ENCODE measurements around the gene ZSCAN16. TPM values are rescaled to one million over a fixed set of nuclear protein-coding genes. Genes with fewer than 3 reads are reported as not detected.

Gene ZSCAN16
- total RNA-seq (2022; extraction: Qiagen RNA extraction; ENCODE audit: low read depth) = 3.7 to 5.1 TPM (median 4.6 TPM) in 5 replicates

DNA sequence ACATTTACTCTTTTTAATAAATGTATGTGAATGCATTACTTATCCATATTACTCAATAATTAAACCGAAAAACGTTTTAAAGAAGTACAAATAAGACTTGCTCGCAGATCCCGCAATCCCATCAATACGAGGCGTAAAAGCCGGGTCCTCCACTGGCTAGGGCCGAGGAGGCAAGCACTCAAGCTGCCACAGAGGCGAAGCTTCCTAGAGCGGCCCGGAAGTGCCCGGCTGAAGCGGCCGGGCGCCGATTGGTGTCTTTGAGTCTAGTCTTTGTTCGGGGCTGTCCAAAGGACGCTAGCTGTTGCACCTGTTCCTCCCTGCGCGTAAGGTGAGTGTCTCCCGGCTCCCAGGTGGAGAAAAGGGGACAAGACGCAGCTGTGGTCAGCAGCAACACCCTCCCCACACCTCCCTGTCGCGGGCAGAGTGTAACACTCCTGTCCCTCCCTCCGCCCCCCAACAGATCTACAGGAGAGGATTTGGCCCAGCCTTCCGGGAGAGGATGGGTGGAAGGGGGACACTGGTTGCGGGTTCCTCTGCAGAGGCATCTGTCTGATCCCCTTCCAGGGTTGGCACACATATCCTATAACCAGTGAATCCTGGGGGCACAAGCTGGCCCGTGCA, at the start of gene ZSCAN16:
Gene ZSCAN16 (plus strand): TSS at position 260 of the 621 bp plus-strand sequence. CDS start 835 bp downstream, outside the sequence.

DNA sequence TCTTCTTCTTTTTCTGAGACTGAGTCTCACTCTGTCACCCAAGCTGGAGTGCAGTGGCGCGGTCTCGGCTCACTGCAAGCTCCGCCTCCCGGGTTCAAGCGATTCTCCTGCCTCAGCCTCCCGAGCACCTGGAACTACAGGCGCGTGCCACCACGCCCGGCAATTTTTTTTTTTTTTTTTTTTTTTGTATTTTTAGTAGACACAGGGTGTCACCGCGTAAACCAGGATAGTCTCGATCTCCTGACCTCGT, 44.1 kb upstream of the ZSCAN16 start, which contains the start of gene ZNF165:
Gene ZNF165 (plus strand): TSS at position 188 of the 250 bp plus-strand sequence. CDS start 4,913 bp downstream, outside the sequence.

DNA sequence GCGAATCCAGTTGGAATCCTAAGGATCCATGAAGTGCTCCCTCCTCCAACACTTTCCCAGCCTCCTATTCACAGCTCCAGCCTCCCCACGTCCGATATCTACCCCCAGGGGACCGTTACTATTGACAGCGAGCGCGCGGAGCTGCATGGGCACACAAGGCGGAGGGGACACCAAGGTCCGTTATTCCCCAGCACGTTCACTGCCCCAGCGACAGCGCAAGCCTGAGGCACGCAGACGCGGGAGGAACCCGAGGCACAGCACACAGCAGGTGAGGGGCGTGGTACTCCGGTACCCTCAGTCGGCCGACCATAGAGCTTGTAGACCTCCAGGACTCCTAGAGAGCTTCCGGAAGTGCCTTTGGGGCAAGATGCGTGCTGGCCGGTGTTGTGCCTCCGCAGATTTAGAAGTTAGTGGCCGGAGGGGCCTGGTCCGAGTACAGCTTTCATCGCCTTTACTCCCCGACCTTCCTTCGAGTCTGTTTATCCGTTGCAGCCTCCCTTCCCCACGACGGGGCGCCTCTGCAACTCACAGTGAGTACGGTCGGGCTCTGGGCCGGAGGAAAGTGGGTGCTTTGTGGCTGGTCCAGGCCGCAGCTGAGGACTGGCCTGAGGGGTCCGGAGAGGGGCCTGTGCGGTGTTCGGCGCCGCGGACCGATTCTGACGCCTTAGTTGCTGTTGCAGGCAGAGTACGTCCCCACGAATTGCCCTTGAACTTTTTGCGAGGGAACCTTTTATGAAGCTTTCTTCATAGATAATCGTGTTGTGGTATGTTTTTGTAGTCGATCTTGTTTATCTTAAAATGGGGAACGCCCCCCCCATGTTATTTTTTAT, 17.3 kb downstream of the ZSCAN16 start, which contains the start of gene ZKSCAN8:
Gene ZKSCAN8 (plus strand): TSS at position 384 of the 830 bp plus-strand sequence. CDS start 6,525 bp downstream, outside the sequence.

Other genes with a start within 250 kb of the ZSCAN16 start
- not detected in 5 replicates for gene OR2B2, start 212.2 kb upstream of the ZSCAN16 start, total RNA-seq (2022; extraction: Qiagen RNA extraction; ENCODE audit: low read depth)
- 0.15 to 0.62 TPM in 2 of 5 replicates, not detected in the others for gene OR2B6, start 167.4 kb upstream of the ZSCAN16 start, total RNA-seq (2022; extraction: Qiagen RNA extraction; ENCODE audit: low read depth)
- gene ZNF165, start 44.0 kb upstream of the ZSCAN16 start, total RNA-seq (2022; extraction: Qiagen RNA extraction; ENCODE audit: low read depth) = 0.57 to 1.5 TPM (median 0.83 TPM) in 5 replicates
- 2.1 to 6.3 TPM (median 4.7 TPM) in 5 replicates for gene ZKSCAN8, start 17.3 kb downstream of the ZSCAN16 start, total RNA-seq (2022; extraction: Qiagen RNA extraction; ENCODE audit: low read depth)
- gene ZSCAN9, start 100.7 kb downstream of the ZSCAN16 start, total RNA-seq (2022; extraction: Qiagen RNA extraction; ENCODE audit: low read depth) = 5.4 to 8.8 TPM (median 7.6 TPM) in 5 replicates
- gene ZKSCAN4, start 127.7 kb downstream of the ZSCAN16 start, total RNA-seq (2022; extraction: Qiagen RNA extraction; ENCODE audit: low read depth) = 2.2 to 3.0 TPM (median 2.5 TPM) in 5 replicates
- gene NKAPL, start 134.7 kb downstream of the ZSCAN16 start, total RNA-seq (2022; extraction: Qiagen RNA extraction; ENCODE audit: low read depth) = not detected in 5 replicates
- gene ZSCAN26, start 142.5 kb downstream of the ZSCAN16 start, total RNA-seq (2022; extraction: Qiagen RNA extraction; ENCODE audit: low read depth) = 4.2 to 6.9 TPM (median 5.0 TPM) in 5 replicates
- gene PGBD1, start 157.0 kb downstream of the ZSCAN16 start, total RNA-seq (2022; extraction: Qiagen RNA extraction; ENCODE audit: low read depth) = 3.8 to 6.1 TPM (median 5.0 TPM) in 5 replicates
- gene ZSCAN31, start 211.5 kb downstream of the ZSCAN16 start, total RNA-seq (2022; extraction: Qiagen RNA extraction; ENCODE audit: low read depth) = 1.6 to 2.4 TPM (median 1.8 TPM) in 5 replicates
- 1.7 to 2.2 TPM (median 2.0 TPM) in 5 replicates for gene ZKSCAN3, start 225.3 kb downstream of the ZSCAN16 start, total RNA-seq (2022; extraction: Qiagen RNA extraction; ENCODE audit: low read depth)